NB4 (cell line): ENCODE data around the gene CCDC73.

ENCODE experiments used
- CTCF ChIP-seq: IDR thresholded peaks from one replicate; pipeline ENCODE4 v1.5.1; 2012; ENCODE audit warnings: low read depth, low read length
- MAX ChIP-seq: IDR thresholded peaks from 2 replicates; pipeline ENCODE4 v1.6.1; 2011; ENCODE audit warnings: low read depth, low read length
- POLR2A ChIP-seq: IDR thresholded peaks from 2 replicates; pipeline ENCODE4 v1.6.1; 2011; ENCODE audit warnings: mild to moderate bottlenecking; ENCODE audit not compliant: insufficient read length; ENCODE audit errors: extremely low read depth

DNA sequence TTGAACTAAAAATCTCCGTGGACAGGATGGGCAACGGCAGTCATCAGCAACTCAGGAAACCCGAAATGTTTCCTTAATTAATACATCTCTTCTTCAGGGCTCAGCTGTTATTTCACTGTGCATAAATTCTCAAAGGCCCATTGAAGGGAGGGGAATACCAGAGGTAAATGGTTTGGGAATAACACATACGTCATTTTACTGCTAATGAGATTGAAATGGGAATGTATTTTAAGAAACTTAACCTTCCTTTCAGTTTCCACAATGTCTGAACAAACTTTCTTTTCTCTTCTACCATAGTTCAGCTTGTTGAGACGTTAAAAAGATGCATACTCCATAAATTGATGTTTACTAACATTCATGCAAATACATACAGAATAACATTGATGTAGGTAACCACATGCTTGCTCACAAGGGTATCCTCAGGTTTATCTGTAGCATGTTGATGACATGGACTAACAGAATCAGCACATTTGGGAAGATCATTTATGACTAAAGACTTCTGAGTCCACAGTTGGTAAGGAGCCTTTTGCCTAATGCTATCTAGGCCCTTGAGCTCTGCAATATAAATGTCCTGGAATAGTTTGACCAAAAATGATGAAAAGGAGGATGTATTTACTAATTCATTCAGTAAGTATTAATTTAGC, 27.6 kb upstream of the CCDC73 start:
- no peak for TF ChIP-seq POLR2A
- no peak for TF ChIP-seq CTCF
- no peak for TF ChIP-seq MAX
